Activated CD4-positive, alpha-beta T cell treated with anti-CD3 and anti-CD28 coated beads, Interleukin-2, amount 10 ng/mL, durations not matched to agents 7 days and 5 days (primary cell): Measurements from ENCODE around the gene SGK1. TPM values are rescaled to one million over a fixed set of nuclear protein-coding genes. Genes with fewer than 3 reads are reported as not detected.
A peak's percentile ranks its signal among the peaks of the same experiment; 100 is the strongest.
"Not testable (repeated sequence)": the region's sequence is repeated elsewhere in the genome, so short reads cannot be mapped to it uniquely, and the experiment has no call there.

Experiments used
- CTCF ChIA-PET: fragments of 350-600 bp; sonication (Branson Sonifier 250); formaldehyde crosslinking; loops from one replicate; lab custom pipeline; 2021; ENCODE audit warnings: antibody characterized with exemption; lab: Charles Lee
- POLR2A ChIA-PET: fragments of 350-600 bp; sonication (Branson Sonifier 250); formaldehyde crosslinking; loops from one replicate; lab custom pipeline; 2021; ENCODE audit warnings: antibody characterized with exemption; lab: Charles Lee
- DNase-seq: peaks from one replicate; pipeline ENCODE4 v3.0.0-alpha.2; 2020
- H3K27ac Mint-ChIP-seq: one replicate; pipeline ENCODE4 v1.8.0; 2021; ENCODE audit warnings: mild to moderate bottlenecking, moderate library complexity, mixed read lengths
- H3K27me3 Mint-ChIP-seq: one replicate; pipeline ENCODE4 v1.8.0; 2021; ENCODE audit warnings: mixed read lengths
- H3K36me3 Mint-ChIP-seq: one replicate; pipeline ENCODE4 v1.8.0; 2021; ENCODE audit warnings: low read depth, mixed read lengths
- H3K4me1 Mint-ChIP-seq: one replicate; pipeline ENCODE4 v1.8.0; 2021; ENCODE audit warnings: mixed read lengths
- H3K4me3 Mint-ChIP-seq: one replicate; pipeline ENCODE4 v1.8.0; 2021; ENCODE audit warnings: mild to moderate bottlenecking, moderate library complexity, mixed read lengths
- H3K9me3 Mint-ChIP-seq: one replicate; pipeline ENCODE4 v1.8.0; 2021; ENCODE audit warnings: mixed read lengths
- total RNA-seq, 2 experiments: library from RNA; stranded (reverse); gene quantifications; one replicate each; pipeline ENCODE4 v1.2.3, GENCODE V29; 2021

SGK1 gene
- total RNA-seq, 2 experiments from 2014 or later, result 12.1 to 12.8 TPM

- CTCF ChIA-PET, result interaction anchor here (0.6 to 1.2 kb wide), 4 partner anchors 8 to 74 kb away, joined by 3 read pairs; no protein-coding TSS in a partner anchor
- DNase-seq, result no peak
- H3K27ac Mint-ChIP-seq, result no peak overlapping the region
- H3K27me3 Mint-ChIP-seq, result peaks cover 24% of the 10 kb centered on the region
- peaks cover 10% of the 10 kb centered on the region for H3K4me1 Mint-ChIP-seq
- H3K4me3 Mint-ChIP-seq, result no peak overlapping the region
- POLR2A ChIA-PET, result no interaction called here
- no peaks in the 10 kb centered on the region for H3K9me3 Mint-ChIP-seq
- no peaks in the 10 kb centered on the region for H3K36me3 Mint-ChIP-seq
Measured at GRCh38 chr6:134312038-134312660, 5.8 kb downstream of the SGK1 start.

GRCh38 chr6:134310817-134311216 is 7.1 kb downstream of the SGK1 start:
- Mint-ChIP-seq H3K27me3 (peaks cover 16% of the 10 kb centered on the region), H3K27ac (no peak overlapping the region), H3K9me3 (no peaks in the 10 kb centered on the region), H3K4me3 (no peak overlapping the region), H3K36me3 (no peaks in the 10 kb centered on the region), H3K4me1 (peaks cover 7% of the 10 kb centered on the region)
- CTCF ChIA-PET, result no interaction called here
- DNase-seq, result no peak
- POLR2A ChIA-PET, result no interaction called here

- peaks cover 16% of the 10 kb centered on the region for H3K27me3 Mint-ChIP-seq
- no peaks in the 10 kb centered on the region for H3K9me3 Mint-ChIP-seq
- H3K27ac Mint-ChIP-seq, result no peak overlapping the region
- ChIA-PET POLR2A (no interaction called here), CTCF (interaction anchor here (0.7 to 1.2 kb wide), 3 partner anchors 8 to 885 kb away, joined by 3 to 6 read pairs (median 3); partner anchors contain the start of gene SGK1)
- H3K4me1 Mint-ChIP-seq, result peaks cover 9% of the 10 kb centered on the region
- DNase-seq, result no peak
- no peak overlapping the region for H3K4me3 Mint-ChIP-seq
- H3K36me3 Mint-ChIP-seq, result no peaks in the 10 kb centered on the region
Measured at GRCh38 chr6:134309983-134310605, 7.8 kb downstream of the SGK1 start.

- peaks cover 2% of the 10 kb centered on the region for H3K36me3 Mint-ChIP-seq
- H3K27me3 Mint-ChIP-seq, result peaks cover 11% of the 10 kb centered on the region
- ChIA-PET CTCF (interaction anchor here (0.6 to 1.2 kb wide), 3 partner anchors 9 to 331 kb away, joined by 3 read pairs; partner anchors contain the start of gene SGK1), POLR2A (no interaction called here)
- H3K9me3 Mint-ChIP-seq, result no peaks in the 10 kb centered on the region
- no peak overlapping the region for H3K27ac Mint-ChIP-seq
- no peak overlapping the region for H3K4me3 Mint-ChIP-seq
- H3K4me1 Mint-ChIP-seq, result peaks cover 13% of the 10 kb centered on the region
- no peak for DNase-seq
Measured at GRCh38 chr6:134309227-134309626, 8.7 kb downstream of the SGK1 start.

GRCh38 chr6:134308800-134309199 is 9.1 kb downstream of the SGK1 start:
- no peak overlapping the region for H3K4me3 Mint-ChIP-seq
- H3K9me3 Mint-ChIP-seq, result no peaks in the 10 kb centered on the region
- CTCF ChIA-PET, result interaction anchor here (0.6 to 1.2 kb wide), 4 partner anchors 9 to 332 kb away, joined by 3 read pairs; partner anchors contain the start of gene SGK1
- H3K4me1 Mint-ChIP-seq, result peaks cover 14% of the 10 kb centered on the region
- no peak for DNase-seq
- peaks cover 11% of the 10 kb centered on the region for H3K27me3 Mint-ChIP-seq
- peaks cover 2% of the 10 kb centered on the region for H3K36me3 Mint-ChIP-seq
- POLR2A ChIA-PET, result no interaction called here
- H3K27ac Mint-ChIP-seq, result no peak overlapping the region

GRCh38 chr6:134307870-134308269 is 10.0 kb downstream of the SGK1 start:
- CTCF ChIA-PET, result interaction anchor here (1.0 to 1.2 kb wide), 2 partner anchors 40 to 333 kb away, joined by 3 read pairs; no protein-coding TSS in a partner anchor

GRCh38 chr6:134307075-134307474 is 10.8 kb downstream of the SGK1 start:
- ChIA-PET CTCF (no interaction called here), POLR2A (no interaction called here)
- Mint-ChIP-seq H3K4me3 (no peak overlapping the region), H3K36me3 (peaks cover 2% of the 10 kb centered on the region), H3K9me3 (no peaks in the 10 kb centered on the region), H3K27me3 (peaks cover 3% of the 10 kb centered on the region), H3K27ac (no peak overlapping the region), H3K4me1 (peaks cover 10% of the 10 kb centered on the region)
- no peak for DNase-seq

More at GRCh38 chr6:134307870-134308269, 10.0 kb downstream of the SGK1 start:
- POLR2A ChIA-PET, result no interaction called here
- DNase-seq, result no peak
- Mint-ChIP-seq H3K4me3 (no peak overlapping the region), H3K36me3 (peaks cover 2% of the 10 kb centered on the region), H3K9me3 (no peaks in the 10 kb centered on the region), H3K27me3 (peaks cover 3% of the 10 kb centered on the region), H3K27ac (no peak overlapping the region), H3K4me1 (peaks cover 10% of the 10 kb centered on the region)

GRCh38 chr6:134304381-134304780 is 13.5 kb downstream of the SGK1 start:
- DNase-seq, H3K27me3 Mint-ChIP-seq, H3K9me3 Mint-ChIP-seq, POLR2A ChIA-PET, H3K36me3 Mint-ChIP-seq, H3K4me3 Mint-ChIP-seq: not testable (repeated sequence)
- H3K27ac Mint-ChIP-seq, result peak overlapping the region; percentile 73
- peaks cover 16% of the 10 kb centered on the region for H3K4me1 Mint-ChIP-seq
- CTCF ChIA-PET, result interaction anchor here (0.6 to 1.4 kb wide), 3 partner anchors 8 to 358 kb away, joined by 3 to 4 read pairs (median 3); no protein-coding TSS in a partner anchor

GRCh38 chr6:134303891-134304290 is 14.0 kb downstream of the SGK1 start:
- peaks cover 16% of the 10 kb centered on the region for H3K4me1 Mint-ChIP-seq
- ChIA-PET CTCF (interaction anchor here (0.6 to 1.4 kb wide), 3 partner anchors 8 to 358 kb away, joined by 3 to 4 read pairs (median 3); no protein-coding TSS in a partner anchor), POLR2A (no interaction called here)
- H3K27me3 Mint-ChIP-seq, result no peaks in the 10 kb centered on the region
- no peak for DNase-seq
- H3K36me3 Mint-ChIP-seq, result peaks cover 2% of the 10 kb centered on the region
- H3K4me3 Mint-ChIP-seq, result no peak overlapping the region
- H3K27ac Mint-ChIP-seq, result peak overlapping the region; percentile 31
- no peaks in the 10 kb centered on the region for H3K9me3 Mint-ChIP-seq

GRCh38 chr6:134299236-134299635 is 18.7 kb downstream of the SGK1 start:
- ChIA-PET CTCF (interaction anchor here (0.8 kb wide), 1 partner anchor 15 kb away, joined by 3 read pairs; no protein-coding TSS in a partner anchor), POLR2A (no interaction called here)
- H3K9me3 Mint-ChIP-seq, result no peaks in the 10 kb centered on the region
- H3K4me3 Mint-ChIP-seq, result no peak overlapping the region
- no peak for DNase-seq
- H3K27me3 Mint-ChIP-seq, result no peaks in the 10 kb centered on the region
- H3K4me1 Mint-ChIP-seq, result peaks cover 6% of the 10 kb centered on the region
- H3K36me3 Mint-ChIP-seq, result no peaks in the 10 kb centered on the region
- no peak overlapping the region for H3K27ac Mint-ChIP-seq

- CTCF ChIA-PET, result interaction anchor here (0.5 to 1.9 kb wide), 5 partner anchors 10 to 344 kb away, joined by 3 to 6 read pairs (median 4); no protein-coding TSS in a partner anchor
- no peaks in the 10 kb centered on the region for H3K36me3 Mint-ChIP-seq
- H3K27me3 Mint-ChIP-seq, result no peaks in the 10 kb centered on the region
Measured at GRCh38 chr6:134296762-134297161, 21.1 kb downstream of the SGK1 start.

GRCh38 chr6:134295953-134296553 is 21.9 kb downstream of the SGK1 start:
- no peak overlapping the region for H3K27ac Mint-ChIP-seq
- H3K9me3 Mint-ChIP-seq, result no peaks in the 10 kb centered on the region
- no peak overlapping the region for H3K4me3 Mint-ChIP-seq
- DNase-seq, result no peak
- H3K36me3 Mint-ChIP-seq, result no peaks in the 10 kb centered on the region
- peaks cover 4% of the 10 kb centered on the region for H3K4me1 Mint-ChIP-seq
- ChIA-PET CTCF (interaction anchor here (1.2 to 1.9 kb wide), 3 partner anchors 34 to 345 kb away, joined by 3 to 4 read pairs (median 4); no protein-coding TSS in a partner anchor), POLR2A (no interaction called here)
- no peaks in the 10 kb centered on the region for H3K27me3 Mint-ChIP-seq

More at GRCh38 chr6:134296762-134297161, 21.1 kb downstream of the SGK1 start:
- Mint-ChIP-seq H3K4me3 (no peak overlapping the region), H3K27ac (no peak overlapping the region), H3K9me3 (no peaks in the 10 kb centered on the region), H3K4me1 (peaks cover 5% of the 10 kb centered on the region)
- DNase-seq, result no peak
- POLR2A ChIA-PET, result no interaction called here
